Right cardiac atrium (tissue), 5 donors: Measurements from ENCODE around the gene IRF2BP1. TPM values are rescaled to one million over a fixed set of nuclear protein-coding genes. Genes with fewer than 3 reads are reported as not detected.

Source experiments
- ATAC-seq, 2 donors: fragments of 200-7000 bp; cut with Tn5 transposase; one replicate each; pipeline versions ENCODE4 v1.8.0 to v1.9.1; 2020; ENCODE audit warnings: moderate library complexity in 2 of 2, mild to moderate bottlenecking in 1 of 2
- DNase-seq, 3 donors: peaks; one replicate each; pipeline ENCODE4 v3.0.0-alpha.2; 2020
- H3K27ac ChIP-seq: one replicate; pipeline ENCODE4 v1.5.1; 2013; ENCODE audit warnings: mild to moderate bottlenecking, low read length, control low read depth, moderate library complexity
- H3K27me3 ChIP-seq: one replicate; pipeline ENCODE4 v1.6.1; 2013; ENCODE audit not compliant: control insufficient read depth, insufficient read depth
- H3K4me1 ChIP-seq: one replicate; pipeline ENCODE4 v1.6.1; 2013; ENCODE audit warnings: low read length; ENCODE audit not compliant: control insufficient read depth, insufficient read depth
- H3K4me3 ChIP-seq: one replicate; pipeline ENCODE4 v1.5.1; 2013; ENCODE audit warnings: low read length, control low read depth
- H3K9me3 ChIP-seq: one replicate; pipeline ENCODE4 v1.6.1; 2013; ENCODE audit warnings: low read length; ENCODE audit not compliant: control insufficient read depth
- WGBS: extraction: QIAGEN DNeasy Blood & Tissue Kit; methylation state at CpG from one replicate; pipeline ENCODE4 v1.1.7; 2013; 5-methylcytosine and 5-hydroxymethylcytosine counted together
- intact Hi-C, 4 donors: fragments of 100-400 bp; cut with DNase I; formaldehyde crosslinking; loops; one replicate each; pipeline versions ENCODE4 v1.11.0 to v1.14.0; 2022 to 2023
- polyA plus RNA-seq: library from polyadenylated mRNA; stranded (reverse); fragments of 200-250 nt; gene quantifications from one replicate; pipeline ENCODE4 v1.2.3, GENCODE V29; 2013
- total RNA-seq, 4 donors: library from RNA; stranded (reverse); fragmentation: NEBNext Ultra II Directional; extraction: Animal tissue kit (Norgen Biotek cat#: 25700); gene quantifications; one replicate each; pipeline ENCODE4 v1.2.1, GENCODE V29; 2021
- donor health status: healthy with polysubstance abuse.
- donor health status: DM: no; HTN: yes; CAD: no.
- donor health status: DM: no; HTN: no; CAD: no.
- donor health status: DM: no; HTN: yes; CAD: no; lungs with severe emphysema.
- donor health status: DM: yes; HTN: yes; CAD: no.

The IRF2BP1 gene
- total and polyA plus RNA-seq, 5 donors, result 17.5 to 23.4 (median 21.6) TPM

- intact Hi-C loops, result no loop called here
- WGBS, result 67% methylated on average over 6 of the region's 6 CpGs
- no peak for ATAC-seq
Observed at GRCh38 chr19:45889210-45889885, 3.4 kb upstream of the IRF2BP1 start.

DNA sequence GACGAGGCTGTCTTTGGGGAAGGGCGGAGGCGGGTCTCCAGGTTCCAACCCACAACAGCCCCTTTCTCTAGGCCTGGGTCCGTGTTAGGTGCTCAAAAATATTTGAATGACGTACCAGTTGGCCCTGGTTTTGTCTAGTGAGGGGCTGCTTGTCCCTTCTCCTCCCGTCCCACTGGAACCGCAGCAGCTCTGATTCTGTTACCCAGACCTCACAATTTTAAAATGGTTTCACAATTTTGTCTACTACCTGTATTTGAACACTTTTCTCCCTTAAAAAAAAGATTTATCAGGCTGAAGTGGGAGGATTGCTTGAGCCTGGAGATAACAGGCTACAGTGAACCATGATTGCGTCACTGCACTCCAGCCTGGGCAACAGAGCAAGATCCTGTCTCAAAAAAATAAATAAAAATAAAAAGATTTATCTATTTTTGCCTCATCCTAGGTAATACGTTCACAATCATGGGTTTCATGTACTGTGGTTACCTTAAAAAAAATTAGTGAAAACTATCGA, 1.3 kb upstream of the IRF2BP1 start:
- ATAC-seq, result no peak
- intact Hi-C loops, result no loop called here
- H3K4me3 ChIP-seq, result peak overlapping the region; percentile 75
- H3K27ac ChIP-seq, result peak overlapping the region; percentile 73
- peak in 2 of 3 donors; percentile 30 to 65 for DNase-seq
- no peaks in the 10 kb centered on the region for H3K9me3 ChIP-seq
- 48% methylated on average over 10 of the region's 10 CpGs for WGBS
- no peaks in the 10 kb centered on the region for H3K27me3 ChIP-seq
- H3K4me1 ChIP-seq, result peaks cover 4% of the 10 kb centered on the region

More at GRCh38 chr19:45889210-45889885, 3.4 kb upstream of the IRF2BP1 start:
- peaks cover 2% of the 10 kb centered on the region for H3K4me1 ChIP-seq
- H3K4me3 ChIP-seq, result no peak overlapping the region
- no peaks in the 10 kb centered on the region for H3K27me3 ChIP-seq
- no peak for DNase-seq
- H3K9me3 ChIP-seq, result no peaks in the 10 kb centered on the region
- H3K27ac ChIP-seq, result no peak overlapping the region

- H3K27ac ChIP-seq, result peak overlapping the region; percentile 73
- ATAC-seq, result peak; percentile 92
Observed at GRCh38 chr19:45886427-45887199, 672 bp upstream of the IRF2BP1 start.

GRCh38 chr19:45884682-45885555, 1.0 kb downstream of the IRF2BP1 start:
- peak; percentile 47 to 68 (median 68) for DNase-seq
- intact Hi-C loops, result no loop called here
- H3K4me1 ChIP-seq, result peaks cover 4% of the 10 kb centered on the region
- peak in 1 of 2 donors; percentile 3 for ATAC-seq
- no peaks in the 10 kb centered on the region for H3K27me3 ChIP-seq
- WGBS, result 56% methylated on average over 72 of the region's 72 CpGs
- peak overlapping the region; percentile 63 for H3K27ac ChIP-seq
- peak overlapping the region; percentile 75 for H3K4me3 ChIP-seq
- H3K9me3 ChIP-seq, result no peaks in the 10 kb centered on the region

More at GRCh38 chr19:45886427-45887199, 672 bp upstream of the IRF2BP1 start:
- Histone ChIP-seq H3K4me3 (peak overlapping the region; percentile 75), H3K4me1 (peaks cover 4% of the 10 kb centered on the region), H3K9me3 (no peaks in the 10 kb centered on the region), H3K27me3 (no peaks in the 10 kb centered on the region)
- intact Hi-C loops, result no loop called here
- peak; percentile 91 to 96 (median 95) for DNase-seq
- 1% methylated on average over 32 of the region's 32 CpGs for WGBS

GRCh38 chr19:45883881-45884681, 1.9 kb downstream of the IRF2BP1 start:
- Histone ChIP-seq H3K4me1 (peaks cover 4% of the 10 kb centered on the region), H3K27ac (no peak overlapping the region), H3K4me3 (no peak overlapping the region), H3K27me3 (no peaks in the 10 kb centered on the region), H3K9me3 (no peaks in the 10 kb centered on the region)
- DNase-seq (peak in 2 of 3 donors; percentile 57 to 71), ATAC-seq (no peak)
- intact Hi-C loops, result no loop called here
- 89% methylated on average over 57 of the region's 57 CpGs for WGBS

DNA sequence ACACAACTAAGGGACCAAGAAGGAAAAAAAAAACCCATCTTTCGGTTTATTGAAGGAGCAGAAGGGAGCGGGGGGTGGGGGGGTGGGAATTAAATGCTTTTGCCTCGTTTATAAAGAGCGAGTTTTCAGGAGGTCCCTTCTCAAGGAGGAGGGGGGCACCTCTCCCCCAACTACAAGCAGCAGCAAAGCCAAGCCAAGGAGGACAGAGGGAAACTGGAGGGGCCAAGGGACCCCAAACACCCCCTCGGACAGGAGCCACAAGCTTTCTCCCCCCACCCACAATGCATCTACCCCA, 2.4 kb downstream of the IRF2BP1 start:
- Histone ChIP-seq H3K9me3 (no peaks in the 10 kb centered on the region), H3K27ac (no peak overlapping the region), H3K4me1 (peaks cover 4% of the 10 kb centered on the region), H3K4me3 (no peak overlapping the region), H3K27me3 (no peaks in the 10 kb centered on the region)
- ATAC-seq (no peak), DNase-seq (no peak)
- intact Hi-C loops, result no loop called here
- 32% methylated on average over 5 of the region's 5 CpGs for WGBS

GRCh38 chr19:45882652-45883585, 3.0 kb downstream of the IRF2BP1 start:
- Histone ChIP-seq H3K9me3 (no peaks in the 10 kb centered on the region), H3K4me1 (peaks cover 4% of the 10 kb centered on the region), H3K27ac (no peak overlapping the region), H3K4me3 (no peak overlapping the region), H3K27me3 (no peaks in the 10 kb centered on the region)
- 21% methylated on average over 47 of the region's 47 CpGs for WGBS
- peak; percentile 79 to 92 (median 89) for DNase-seq
- intact Hi-C loops, result no loop called here
- no peak for ATAC-seq

DNA sequence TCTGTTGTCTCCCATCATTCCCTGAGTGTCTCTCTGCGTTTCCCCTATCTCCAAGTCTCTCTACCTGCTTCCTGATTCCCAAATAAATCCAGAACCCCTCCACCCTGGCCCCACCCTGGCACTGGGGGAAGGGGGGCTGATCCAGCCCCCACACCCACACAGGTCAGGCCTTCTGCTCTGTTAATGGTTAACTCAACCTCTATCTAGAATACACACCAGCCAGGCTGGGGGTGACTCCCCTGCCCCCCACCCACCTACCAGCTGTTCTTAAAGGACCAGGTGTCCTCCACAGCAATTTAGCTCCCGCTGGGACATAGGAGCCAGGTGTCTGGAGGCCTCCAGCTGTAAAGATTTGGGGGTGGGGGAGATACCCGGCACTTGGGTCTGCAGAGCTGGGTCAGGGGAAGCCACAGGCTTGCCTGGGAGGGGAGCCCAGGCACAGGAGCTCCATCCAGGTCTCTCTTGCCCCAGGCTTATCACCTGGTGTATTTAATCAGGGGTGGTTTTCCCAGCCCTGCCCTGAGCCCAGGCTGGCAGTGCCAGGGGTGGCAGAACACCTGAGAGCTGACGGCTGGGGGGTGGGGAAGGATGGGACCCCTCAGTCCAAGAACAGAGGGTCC, 3.9 kb downstream of the IRF2BP1 start:
- intact Hi-C loops, result no loop called here
- peaks cover 4% of the 10 kb centered on the region for H3K4me1 ChIP-seq

More for the DNA sequence above, 3.9 kb downstream of the IRF2BP1 start:
- no peak overlapping the region for H3K4me3 ChIP-seq
- 72% methylated on average over 4 of the region's 4 CpGs for WGBS
- H3K9me3 ChIP-seq, result no peaks in the 10 kb centered on the region
- ATAC-seq (no peak), DNase-seq (peak in 1 of 3 donors; percentile 26)
- no peaks in the 10 kb centered on the region for H3K27me3 ChIP-seq
- no peak overlapping the region for H3K27ac ChIP-seq
